IPS DF 4.7 (cell line): ENCODE measurements around the gene ABCE1.

ENCODE experiments used
- DNase-seq: peaks from one replicate; pipeline ENCODE4 v3.0.0-alpha.2; 2013; ENCODE audit warnings: low spot score; ENCODE audit errors: extremely low read depth

Gene ABCE1

DNA sequence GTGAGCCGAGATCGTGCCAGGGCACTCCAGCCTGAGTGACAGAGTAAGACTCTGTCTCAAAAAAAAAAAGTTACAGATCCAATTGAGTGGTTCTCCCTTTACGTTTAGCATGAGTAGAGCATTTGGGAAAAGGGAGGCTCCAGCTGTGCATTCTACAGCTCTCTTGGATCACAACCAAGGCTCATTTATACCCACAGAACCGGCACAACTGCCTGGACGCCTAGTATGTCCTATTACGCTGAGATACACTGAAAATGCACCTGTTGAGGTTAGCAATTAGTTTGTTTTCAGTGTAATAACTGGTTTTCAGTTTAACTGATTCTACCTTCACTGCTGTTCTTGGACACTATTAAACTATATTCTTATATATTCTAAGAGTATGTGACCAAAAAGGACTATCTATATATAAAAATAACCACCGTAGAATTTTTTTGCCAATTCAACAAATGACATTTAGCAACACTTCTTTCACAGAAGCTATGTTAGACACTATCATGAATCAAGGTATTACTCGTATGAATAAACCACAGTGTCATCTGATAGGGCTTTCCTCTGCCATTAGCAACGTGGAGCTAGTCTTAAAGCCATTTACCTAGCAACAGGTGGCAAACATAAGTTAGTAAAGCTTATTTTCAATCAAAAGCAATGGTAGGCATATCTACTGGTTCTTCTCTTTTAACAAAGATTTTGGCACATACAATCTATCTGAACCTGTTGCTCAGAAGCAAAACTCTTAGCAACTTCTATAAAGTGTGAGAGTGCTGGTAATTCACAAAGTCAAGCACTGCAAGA is 78.7 kb downstream of the ABCE1 start:
- DNase-seq: no peak

DNA sequence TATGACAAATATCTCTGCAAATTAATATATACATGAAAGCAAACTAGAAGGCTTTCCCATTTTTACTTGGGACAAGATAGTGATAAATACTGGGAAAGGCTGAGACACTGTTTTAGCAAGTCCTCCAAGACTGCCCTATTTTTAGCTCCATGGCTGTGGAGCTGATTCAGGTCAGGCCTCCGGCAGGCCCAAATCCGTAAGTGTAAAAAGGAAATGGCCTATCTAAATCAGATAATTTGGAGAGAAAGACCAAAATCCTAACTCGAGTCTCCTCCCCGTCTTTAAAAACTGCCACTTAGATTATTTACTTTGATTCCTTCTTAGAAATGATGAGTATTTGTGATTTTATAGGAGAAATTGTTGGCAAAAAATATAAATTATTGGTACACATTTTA is 79.4 kb downstream of the ABCE1 start:
- DNase-seq: no peak

DNA sequence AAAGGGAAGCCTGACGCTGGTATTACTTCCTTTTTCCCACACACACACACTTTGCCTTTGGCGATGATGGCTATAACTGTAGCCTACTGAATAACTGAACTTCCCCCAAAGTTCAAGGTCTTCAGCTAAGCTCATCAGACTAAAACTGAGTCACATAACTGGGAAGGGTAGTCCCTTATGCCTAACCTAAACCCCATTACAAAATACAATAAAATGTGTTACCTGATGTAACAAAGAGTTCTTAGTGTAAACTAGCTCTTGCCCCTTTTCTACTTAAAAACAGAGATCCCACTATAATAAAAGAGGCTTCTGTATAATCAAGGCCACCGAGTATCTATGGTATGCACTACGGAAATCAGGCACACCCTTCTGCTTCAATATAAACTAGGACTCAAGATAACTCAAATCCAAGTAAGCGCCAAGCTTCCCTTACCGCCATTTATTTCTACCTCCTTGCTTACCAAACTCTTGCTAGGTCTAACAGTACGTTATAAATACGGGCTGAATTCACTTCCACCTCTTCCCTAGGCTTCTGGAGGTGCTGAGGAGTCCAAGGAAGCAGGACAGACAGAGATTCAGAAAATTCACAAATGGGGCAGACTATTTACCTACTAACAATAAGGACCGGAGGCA is 79.9 kb downstream of the ABCE1 start:
- no peak for DNase-seq

DNA sequence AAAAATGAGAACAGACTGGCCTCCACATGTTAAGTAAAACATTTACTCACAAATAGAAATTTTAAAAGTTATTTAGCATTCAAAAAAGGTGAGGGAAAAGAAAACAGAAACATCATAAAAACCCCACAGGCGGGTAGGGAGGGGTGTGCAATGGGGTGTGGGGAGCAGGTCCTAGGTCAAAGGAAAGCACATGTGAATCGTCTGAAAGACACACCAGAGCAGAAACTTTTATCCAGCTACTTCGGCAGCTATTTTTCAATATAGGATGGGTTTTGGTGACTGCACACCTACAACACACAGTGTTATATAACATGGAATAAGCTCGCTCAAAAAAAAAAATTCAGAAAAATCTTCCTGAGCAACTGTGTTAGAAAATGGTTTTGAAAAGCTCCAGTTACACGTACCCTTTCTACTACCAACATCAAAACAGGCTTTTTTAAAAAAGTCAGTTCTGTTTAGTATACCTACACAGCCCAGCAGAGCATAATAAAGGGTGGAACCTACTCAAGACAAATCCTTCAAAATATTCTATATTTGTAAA is 80.7 kb downstream of the ABCE1 start:
- no peak for DNase-seq
